ENCODE results near the gene MYO5B.

- TF ChIP-seq CTCF (IDR thresholded peaks at IDR 0.05; ENCODE audit: low read length) (no peak), EZH2 (optimal IDR thresholded peaks at IDR 0.05; ENCODE audit: low read depth, low read length) (no peak), EZH2phosphoT487 (IDR thresholded peaks at IDR 0.05; ENCODE audit: low read length) (no peak)
Observed at GRCh38 chr18:50075772-50076171, 119.2 kb downstream of the MYO5B start.
